SK-N-SH treated with all-trans-retinoic acid at 6 μM for 48 hours (cell line): Measurements from ENCODE around the gene CLPSL2.
A peak's percentile ranks its signal among the peaks of the same experiment; 100 is the strongest.

Experiments used
- ATAC-seq: fragments of 200-7000 bp; cut with Tn5 transposase; 3 replicates; pipeline ENCODE4 v1.9.1; 2020; ENCODE audit warnings: mild to moderate bottlenecking, moderate library complexity
- BACH2 ChIP-seq: fragments of 250-450 bp; sonication (Bioruptor Pico); IDR thresholded peaks from 2 replicates; pipeline ENCODE4 v1.9.0; 2021; ENCODE audit warnings: mild to moderate bottlenecking, borderline replicate concordance
- ESRRG ChIP-seq: fragments of 250-450 bp; sonication (Bioruptor Pico); IDR thresholded peaks from 2 replicates; pipeline ENCODE4 v1.6.1; 2021; ENCODE audit warnings: mild to moderate bottlenecking
- ISL1 ChIP-seq: fragments of 250-450 bp; sonication (Bioruptor Pico); IDR thresholded peaks from 2 replicates; pipeline ENCODE4 v2.1.2; 2022; ENCODE audit warnings: mild to moderate bottlenecking, moderate library complexity
- OSR1 ChIP-seq: fragments of 250-450 bp; sonication (Bioruptor Pico); IDR thresholded peaks from 2 replicates; pipeline ENCODE4 v1.8.0; 2022; ENCODE audit warnings: moderate library complexity, mild to moderate bottlenecking, inconsistent platforms
- RARB ChIP-seq: fragments of 250-450 bp; sonication (Bioruptor Pico); IDR thresholded peaks from 2 replicates; pipeline ENCODE4 v1.8.0; 2021; ENCODE audit warnings: mild to moderate bottlenecking, moderate library complexity
- SNAI2 ChIP-seq: fragments of 250-450 bp; sonication (Bioruptor Pico); IDR thresholded peaks from 2 replicates; pipeline ENCODE4 v1.5.0; 2020; ENCODE audit warnings: mild to moderate bottlenecking, moderate library complexity
- TCF4 ChIP-seq: fragments of 250-450 bp; sonication (Bioruptor Pico); IDR thresholded peaks from 2 replicates; pipeline ENCODE4 v1.8.0; 2021; ENCODE audit warnings: mild to moderate bottlenecking, moderate library complexity, borderline replicate concordance
- TOX ChIP-seq: fragments of 250-450 bp; sonication (Bioruptor Pico); IDR thresholded peaks from 2 replicates; pipeline ENCODE4 v1.8.0; 2021; ENCODE audit warnings: mild to moderate bottlenecking, moderate library complexity, borderline replicate concordance
- ZFP3 ChIP-seq: fragments of 250-450 bp; sonication (Bioruptor Pico); IDR thresholded peaks from 2 replicates; pipeline ENCODE4 v1.5.0; 2020; ENCODE audit warnings: mild to moderate bottlenecking, moderate library complexity
- ZFP30 ChIP-seq: fragments of 450-650 bp; formaldehyde crosslinking; IDR thresholded peaks from 2 replicates; pipeline ENCODE4 v1.5.0; 2022; ENCODE audit warnings: mild to moderate bottlenecking, moderate library complexity
- ZNF565 ChIP-seq: fragments of 450-650 bp; formaldehyde crosslinking; conservative IDR thresholded peaks from 2 replicates; pipeline ENCODE4 v1.5.0; 2020; ENCODE audit warnings: low read depth, mild to moderate bottlenecking, moderate library complexity
- ZNF70 ChIP-seq: fragments of 450-650 bp; formaldehyde crosslinking; IDR thresholded peaks from 2 replicates; pipeline ENCODE4 v1.5.0; 2020; ENCODE audit warnings: mild to moderate bottlenecking, moderate library complexity
- TF ChIP-seq, protein P1 (sequence below): fragments of 250-450 bp; sonication (Bioruptor Pico); IDR thresholded peaks from 2 replicates; pipeline ENCODE4 v1.5.0; 2020; ENCODE audit warnings: mild to moderate bottlenecking, moderate library complexity
- TF ChIP-seq, protein P2 (sequence below): fragments of 250-450 bp; sonication (Bioruptor Pico); IDR thresholded peaks from 2 replicates; pipeline ENCODE4 v1.5.1; 2021; ENCODE audit warnings: mild to moderate bottlenecking, moderate library complexity
- TF ChIP-seq, protein P3 (sequence below): fragments of 250-450 bp; sonication (Bioruptor Pico); IDR thresholded peaks from 2 replicates; pipeline ENCODE4 v1.8.0; 2021; ENCODE audit warnings: low read depth, mild to moderate bottlenecking, moderate library complexity, borderline replicate concordance
- TF ChIP-seq, protein P4 (sequence below): fragments of 250-450 bp; sonication (Bioruptor Pico); IDR thresholded peaks from 2 replicates; pipeline ENCODE4 v1.8.0; 2020; ENCODE audit warnings: mild to moderate bottlenecking, moderate library complexity, borderline replicate concordance

Gene CLPSL2

DNA sequence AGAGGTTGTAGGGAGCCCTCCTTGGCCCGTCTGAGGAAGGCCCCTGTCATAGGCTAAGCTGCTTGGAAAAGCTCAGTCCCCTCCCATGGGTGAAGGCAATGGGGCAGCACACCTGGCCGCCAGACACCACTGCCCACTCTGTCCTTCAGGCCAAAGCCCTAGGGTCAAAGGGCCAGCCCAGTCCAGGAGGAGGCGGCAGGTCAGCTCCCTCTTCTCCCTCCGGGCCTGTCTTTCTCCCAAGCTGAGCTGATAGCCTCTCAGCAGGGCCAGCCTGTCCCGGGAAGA, 5.1 kb upstream of the CLPSL2 start (continued):
- TF ChIP-seq, protein P1, sequence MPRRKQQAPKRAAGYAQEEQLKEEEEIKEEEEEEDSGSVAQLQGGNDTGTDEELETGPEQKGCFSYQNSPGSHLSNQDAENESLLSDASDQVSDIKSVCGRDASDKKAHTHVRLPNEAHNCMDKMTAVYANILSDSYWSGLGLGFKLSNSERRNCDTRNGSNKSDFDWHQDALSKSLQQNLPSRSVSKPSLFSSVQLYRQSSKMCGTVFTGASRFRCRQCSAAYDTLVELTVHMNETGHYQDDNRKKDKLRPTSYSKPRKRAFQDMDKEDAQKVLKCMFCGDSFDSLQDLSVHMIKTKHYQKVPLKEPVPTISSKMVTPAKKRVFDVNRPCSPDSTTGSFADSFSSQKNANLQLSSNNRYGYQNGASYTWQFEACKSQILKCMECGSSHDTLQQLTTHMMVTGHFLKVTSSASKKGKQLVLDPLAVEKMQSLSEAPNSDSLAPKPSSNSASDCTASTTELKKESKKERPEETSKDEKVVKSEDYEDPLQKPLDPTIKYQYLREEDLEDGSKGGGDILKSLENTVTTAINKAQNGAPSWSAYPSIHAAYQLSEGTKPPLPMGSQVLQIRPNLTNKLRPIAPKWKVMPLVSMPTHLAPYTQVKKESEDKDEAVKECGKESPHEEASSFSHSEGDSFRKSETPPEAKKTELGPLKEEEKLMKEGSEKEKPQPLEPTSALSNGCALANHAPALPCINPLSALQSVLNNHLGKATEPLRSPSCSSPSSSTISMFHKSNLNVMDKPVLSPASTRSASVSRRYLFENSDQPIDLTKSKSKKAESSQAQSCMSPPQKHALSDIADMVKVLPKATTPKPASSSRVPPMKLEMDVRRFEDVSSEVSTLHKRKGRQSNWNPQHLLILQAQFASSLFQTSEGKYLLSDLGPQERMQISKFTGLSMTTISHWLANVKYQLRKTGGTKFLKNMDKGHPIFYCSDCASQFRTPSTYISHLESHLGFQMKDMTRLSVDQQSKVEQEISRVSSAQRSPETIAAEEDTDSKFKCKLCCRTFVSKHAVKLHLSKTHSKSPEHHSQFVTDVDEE (CRISPR knock-in tag) = no peak
- TF ChIP-seq, protein P2, sequence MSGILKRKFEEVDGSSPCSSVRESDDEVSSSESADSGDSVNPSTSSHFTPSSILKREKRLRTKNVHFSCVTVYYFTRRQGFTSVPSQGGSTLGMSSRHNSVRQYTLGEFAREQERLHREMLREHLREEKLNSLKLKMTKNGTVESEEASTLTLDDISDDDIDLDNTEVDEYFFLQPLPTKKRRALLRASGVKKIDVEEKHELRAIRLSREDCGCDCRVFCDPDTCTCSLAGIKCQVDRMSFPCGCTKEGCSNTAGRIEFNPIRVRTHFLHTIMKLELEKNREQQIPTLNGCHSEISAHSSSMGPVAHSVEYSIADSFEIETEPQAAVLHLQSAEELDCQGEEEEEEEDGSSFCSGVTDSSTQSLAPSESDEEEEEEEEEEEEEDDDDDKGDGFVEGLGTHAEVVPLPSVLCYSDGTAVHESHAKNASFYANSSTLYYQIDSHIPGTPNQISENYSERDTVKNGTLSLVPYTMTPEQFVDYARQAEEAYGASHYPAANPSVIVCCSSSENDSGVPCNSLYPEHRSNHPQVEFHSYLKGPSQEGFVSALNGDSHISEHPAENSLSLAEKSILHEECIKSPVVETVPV (CRISPR knock-in tag) = no peak
- TF ChIP-seq ZFP3 (CRISPR knock-in tag) (no peak), ESRRG (no peak), OSR1 (CRISPR knock-in tag) (no peak), ZNF70 (no peak)

DNA sequence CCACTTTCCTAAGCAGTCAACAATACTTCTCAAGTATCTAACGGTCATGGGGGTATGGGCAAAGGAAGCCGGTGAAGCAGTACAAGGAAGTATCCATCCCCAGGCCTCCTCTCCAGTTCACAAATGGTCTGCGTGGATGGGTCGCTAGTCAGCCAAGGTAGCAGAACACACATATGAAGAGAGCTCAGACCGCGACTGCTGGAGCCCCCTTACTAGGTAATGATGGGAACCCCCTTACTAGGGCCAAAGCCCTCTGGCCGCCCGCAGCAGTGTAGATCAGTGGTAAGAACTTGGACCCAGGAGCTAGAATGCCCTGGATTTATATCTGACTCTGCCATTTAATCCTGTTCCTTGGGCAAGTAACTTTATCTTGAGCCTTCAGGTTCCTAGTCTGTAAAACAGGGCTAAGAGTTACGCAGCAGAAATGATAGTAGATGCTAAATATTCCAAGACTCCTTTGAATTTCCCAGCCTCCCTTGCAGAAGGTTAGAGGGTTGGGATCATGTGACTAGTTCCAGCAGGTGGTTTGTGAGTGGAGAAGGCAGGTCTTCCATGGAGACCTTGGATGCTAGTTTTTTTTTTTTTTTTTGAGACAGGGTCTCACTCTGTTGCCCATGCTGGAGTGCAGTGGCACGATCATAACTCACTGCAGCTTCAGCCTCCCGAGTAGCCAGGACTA, 2.1 kb upstream of the CLPSL2 start:
- ATAC-seq = no peak

DNA sequence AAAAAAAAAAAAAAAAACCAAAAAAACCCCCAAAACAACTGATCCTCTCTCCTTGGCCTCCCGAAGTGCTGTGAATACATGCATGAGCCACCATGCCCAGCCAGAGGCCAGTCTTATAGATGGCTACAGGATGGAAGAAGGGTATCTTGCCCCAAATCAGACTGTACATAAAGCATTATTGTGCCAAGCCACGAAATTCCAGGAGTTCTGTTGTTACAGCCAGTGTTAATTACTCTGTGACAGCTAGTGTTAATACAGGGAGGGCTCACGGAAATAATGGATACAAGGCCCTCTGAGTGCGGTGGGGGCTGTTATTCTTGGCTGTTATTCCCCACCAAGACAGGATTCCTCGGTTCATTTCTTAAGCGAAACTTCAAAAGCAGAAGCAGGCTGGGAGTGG, 1.4 kb upstream of the CLPSL2 start:
- TF ChIP-seq, protein P1 (CRISPR knock-in tag) = no peak
- ATAC-seq = no peak

More for the DNA sequence above, 2.1 kb upstream of the CLPSL2 start:
- TF ChIP-seq, protein P3, sequence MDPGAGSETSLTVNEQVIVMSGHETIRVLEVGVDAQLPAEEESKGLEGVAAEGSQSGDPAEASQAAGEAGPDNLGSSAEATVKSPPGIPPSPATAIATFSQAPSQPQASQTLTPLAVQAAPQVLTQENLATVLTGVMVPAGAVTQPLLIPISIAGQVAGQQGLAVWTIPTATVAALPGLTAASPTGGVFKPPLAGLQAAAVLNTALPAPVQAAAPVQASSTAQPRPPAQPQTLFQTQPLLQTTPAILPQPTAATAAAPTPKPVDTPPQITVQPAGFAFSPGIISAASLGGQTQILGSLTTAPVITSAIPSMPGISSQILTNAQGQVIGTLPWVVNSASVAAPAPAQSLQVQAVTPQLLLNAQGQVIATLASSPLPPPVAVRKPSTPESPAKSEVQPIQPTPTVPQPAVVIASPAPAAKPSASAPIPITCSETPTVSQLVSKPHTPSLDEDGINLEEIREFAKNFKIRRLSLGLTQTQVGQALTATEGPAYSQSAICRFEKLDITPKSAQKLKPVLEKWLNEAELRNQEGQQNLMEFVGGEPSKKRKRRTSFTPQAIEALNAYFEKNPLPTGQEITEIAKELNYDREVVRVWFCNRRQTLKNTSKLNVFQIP (CRISPR knock-in tag) = no peak
- TF ChIP-seq TOX (CRISPR knock-in tag) = no peak

DNA sequence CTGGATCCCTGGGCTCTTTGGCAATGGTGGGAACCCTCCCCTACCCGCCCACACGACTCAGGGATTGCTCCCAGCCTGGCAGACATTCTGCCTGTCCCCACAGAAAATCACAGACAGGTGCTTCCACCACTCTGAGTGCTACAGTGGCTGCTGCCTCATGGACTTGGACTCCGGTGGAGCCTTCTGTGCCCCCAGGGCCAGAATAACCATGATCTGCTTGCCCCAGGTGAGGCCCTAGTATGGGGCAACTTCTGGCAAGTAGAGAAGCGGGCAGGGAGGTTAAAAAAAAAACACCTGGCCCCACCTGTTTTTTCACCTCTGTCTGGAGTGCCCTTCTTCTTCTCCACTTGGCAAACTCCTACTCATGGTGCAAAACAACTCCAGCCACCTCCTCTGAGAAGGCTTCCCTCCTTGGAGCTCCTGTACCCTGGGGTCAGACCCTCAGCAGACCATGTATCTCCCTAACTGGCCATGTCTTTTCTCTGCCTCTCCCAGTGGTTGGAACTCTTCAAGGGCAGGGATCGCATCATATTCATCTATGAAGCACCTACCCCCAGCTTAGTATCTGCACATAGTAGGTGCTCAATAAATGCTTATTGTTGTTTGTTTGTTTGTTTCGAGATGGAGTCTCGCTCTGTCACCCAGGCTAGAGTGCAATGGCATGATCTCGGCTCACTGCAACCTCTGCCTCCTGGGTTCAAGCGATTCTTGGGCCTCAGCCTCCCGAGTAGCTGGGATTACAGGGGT, 1.1 kb downstream of the CLPSL2 start:
- no peak for ATAC-seq
- TF ChIP-seq RARB (CRISPR knock-in tag) (no peak), ZNF565 (CRISPR knock-in tag) (no peak), ZFP3 (CRISPR knock-in tag) (0 out of 2 replicates have a peak, but pooled peaks have one; percentile 20), TCF4 (CRISPR knock-in tag) (no peak)

DNA sequence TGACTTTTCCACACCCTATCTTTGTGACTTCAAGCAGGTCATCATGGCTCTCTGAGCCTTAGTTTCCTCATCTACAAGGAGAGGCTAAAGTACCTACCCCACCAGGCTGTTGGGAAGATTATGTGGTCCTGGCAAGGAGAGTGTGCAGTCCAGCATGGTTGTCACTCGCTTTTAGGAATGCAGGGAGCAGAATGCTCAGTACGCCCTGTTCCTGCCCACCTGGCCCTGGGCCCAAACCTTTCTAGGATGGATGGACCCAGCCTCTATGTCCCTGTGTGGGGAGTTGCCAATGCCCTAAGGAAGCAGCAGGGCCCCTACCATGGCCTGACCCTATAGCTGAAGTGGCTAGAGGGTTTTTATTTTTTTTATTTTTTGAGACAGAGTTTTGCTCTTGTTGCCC, 2.0 kb downstream of the CLPSL2 start:
- no peak for TF ChIP-seq ISL1 (CRISPR knock-in tag)
- TF ChIP-seq, protein P4, sequence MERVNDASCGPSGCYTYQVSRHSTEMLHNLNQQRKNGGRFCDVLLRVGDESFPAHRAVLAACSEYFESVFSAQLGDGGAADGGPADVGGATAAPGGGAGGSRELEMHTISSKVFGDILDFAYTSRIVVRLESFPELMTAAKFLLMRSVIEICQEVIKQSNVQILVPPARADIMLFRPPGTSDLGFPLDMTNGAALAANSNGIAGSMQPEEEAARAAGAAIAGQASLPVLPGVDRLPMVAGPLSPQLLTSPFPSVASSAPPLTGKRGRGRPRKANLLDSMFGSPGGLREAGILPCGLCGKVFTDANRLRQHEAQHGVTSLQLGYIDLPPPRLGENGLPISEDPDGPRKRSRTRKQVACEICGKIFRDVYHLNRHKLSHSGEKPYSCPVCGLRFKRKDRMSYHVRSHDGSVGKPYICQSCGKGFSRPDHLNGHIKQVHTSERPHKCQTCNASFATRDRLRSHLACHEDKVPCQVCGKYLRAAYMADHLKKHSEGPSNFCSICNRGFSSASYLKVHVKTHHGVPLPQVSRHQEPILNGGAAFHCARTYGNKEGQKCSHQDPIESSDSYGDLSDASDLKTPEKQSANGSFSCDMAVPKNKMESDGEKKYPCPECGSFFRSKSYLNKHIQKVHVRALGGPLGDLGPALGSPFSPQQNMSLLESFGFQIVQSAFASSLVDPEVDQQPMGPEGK (CRISPR knock-in tag) = no peak
- TF ChIP-seq SNAI2 (CRISPR knock-in tag) = no peak
- TF ChIP-seq, protein P1 (CRISPR knock-in tag) = no peak
- TF ChIP-seq BACH2 (CRISPR knock-in tag) = no peak
- TF ChIP-seq ZFP30 (CRISPR knock-in tag) = no peak
- no peak for ATAC-seq
